Activated gamma-delta T cell treated with Interleukin-2 at 50 U/mL for 16 hours (primary cell): Measurements from ENCODE around the gene FAM13C.

Experiments used
- DNase-seq: peaks from one replicate; pipeline ENCODE4 v3.0.0-alpha.2; 2020

FAM13C gene

DNA sequence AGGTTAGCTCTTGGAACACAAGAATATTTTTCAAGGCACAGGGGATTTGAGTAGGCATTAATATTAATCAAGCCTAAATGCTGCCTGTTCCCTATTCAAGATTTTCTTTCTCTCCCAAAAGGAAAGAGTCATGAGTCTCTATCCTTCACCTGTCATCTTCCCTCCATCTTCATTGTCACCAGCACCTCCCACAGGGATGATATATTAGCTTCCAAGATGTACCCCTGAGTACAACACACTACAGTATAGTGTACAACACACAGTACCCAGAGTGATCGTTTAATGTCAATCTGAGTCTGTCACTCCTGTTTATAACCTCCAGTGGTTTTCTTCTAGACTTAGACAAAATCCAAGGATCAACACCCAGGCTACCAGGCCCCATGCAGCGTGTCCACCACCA lies 50.1 kb downstream of the FAM13C start:
- no peak for DNase-seq

DNA sequence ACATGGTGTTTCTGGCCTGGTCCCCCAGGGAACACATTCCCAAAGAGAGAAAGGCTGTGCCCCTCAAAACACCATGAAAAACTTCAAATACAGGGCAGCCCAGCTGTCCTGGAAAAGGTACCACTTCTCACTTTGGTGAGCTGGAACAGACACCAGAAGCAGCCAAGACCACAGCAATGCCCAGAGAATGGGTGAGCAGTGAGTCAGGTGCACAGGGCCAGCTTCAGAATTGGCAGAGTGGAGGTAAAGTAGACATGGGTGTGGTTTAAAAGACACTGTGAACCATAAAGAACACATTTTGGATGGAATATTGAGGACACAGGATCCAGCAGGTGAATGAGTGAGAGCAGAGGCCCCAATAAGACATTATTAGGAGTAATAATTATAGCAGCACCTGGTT lies 51.3 kb downstream of the FAM13C start:
- no peak for DNase-seq

DNA sequence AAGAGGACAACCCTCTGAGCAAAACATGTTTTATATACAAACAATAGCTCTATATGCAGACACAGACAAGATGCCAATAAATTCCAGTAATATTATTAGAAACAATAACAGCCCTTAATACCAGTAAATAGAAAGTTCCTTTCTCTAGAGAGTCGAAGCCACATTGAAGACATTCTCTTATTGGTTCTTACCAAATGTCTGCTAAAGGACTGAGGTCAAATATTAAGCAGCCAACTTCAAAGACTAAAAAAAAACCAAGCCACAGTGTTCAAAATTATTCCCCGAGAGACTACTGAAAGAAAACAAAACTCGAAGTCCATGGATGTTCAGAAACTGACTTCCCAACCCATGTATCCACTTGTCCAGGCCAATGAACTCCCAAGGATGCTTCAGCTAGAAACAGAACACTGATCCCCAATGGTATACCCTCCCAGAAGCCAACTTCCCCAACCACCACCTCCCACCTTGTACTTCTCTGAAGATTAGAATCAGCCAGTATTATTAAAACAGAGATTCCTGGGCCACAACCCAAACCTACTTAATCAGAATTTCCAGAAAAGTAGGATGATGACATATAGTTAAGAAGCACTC lies 51.9 kb downstream of the FAM13C start:
- no peak for DNase-seq

DNA sequence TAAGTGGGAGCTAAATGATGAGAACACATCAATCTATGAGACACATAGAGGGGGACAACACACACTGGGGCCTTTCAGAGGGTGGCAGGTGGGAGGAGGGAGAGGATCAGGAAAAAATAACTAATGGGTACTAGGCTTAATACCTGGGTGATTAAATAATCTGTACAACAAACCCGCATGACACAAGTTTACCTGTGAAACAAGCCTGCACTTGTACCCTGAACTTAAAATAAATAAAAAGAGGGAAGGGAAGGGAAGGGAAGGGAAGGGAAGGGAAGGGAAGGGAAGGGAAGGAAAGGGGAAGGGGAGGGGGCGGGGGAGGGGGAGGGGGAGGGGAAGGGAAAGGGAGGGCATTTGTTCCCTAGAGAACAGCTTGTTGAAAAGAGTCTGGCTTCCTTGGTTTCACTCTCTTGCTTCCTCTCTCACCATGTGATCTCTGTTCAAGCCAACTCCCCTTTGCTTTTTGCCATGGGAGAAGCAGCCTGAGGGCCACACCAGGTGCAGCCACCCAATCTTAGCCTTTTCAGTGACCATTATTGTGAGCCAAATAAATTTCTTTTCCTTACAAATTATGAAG lies 57.7 kb downstream of the FAM13C start:
- DNase-seq: no peak

DNA sequence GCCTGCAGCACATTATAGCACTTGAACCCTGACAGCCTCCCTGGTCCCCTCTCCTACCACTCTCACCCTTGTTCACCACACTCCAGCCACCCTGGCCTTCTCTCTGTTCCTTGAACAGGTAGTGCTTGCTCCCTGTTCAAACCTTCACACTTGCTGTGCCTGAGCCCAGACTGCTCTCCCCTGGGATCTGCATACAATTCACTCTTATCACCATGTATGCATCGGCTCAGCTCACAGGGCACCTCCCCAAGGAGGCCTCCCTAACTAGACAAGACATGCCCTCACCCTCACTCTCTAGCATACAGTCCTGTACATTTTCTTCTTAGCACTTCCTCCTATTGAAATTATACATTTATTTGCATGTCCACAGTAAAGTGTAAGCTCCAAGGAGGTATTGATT lies 59.3 kb downstream of the FAM13C start:
- no peak for DNase-seq

DNA sequence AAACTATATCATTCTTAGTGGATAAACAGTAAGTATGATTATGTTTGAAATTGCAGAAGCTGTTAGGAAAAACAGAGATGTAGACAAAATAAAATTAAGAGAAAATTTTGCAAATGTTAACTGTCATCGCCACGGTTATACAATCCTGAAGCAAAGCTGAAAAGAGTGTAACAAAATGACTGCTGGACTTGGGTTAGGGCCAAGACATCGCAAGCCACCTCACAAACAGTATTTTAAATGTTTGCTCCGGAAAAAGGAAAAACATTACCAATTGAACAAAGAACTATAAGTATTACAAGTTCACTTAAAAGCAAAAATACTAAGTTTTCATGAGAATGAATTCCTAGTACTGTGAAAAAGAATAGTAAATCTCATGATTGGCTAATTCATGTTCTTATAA lies 60.0 kb downstream of the FAM13C start:
- no peak for DNase-seq

DNA sequence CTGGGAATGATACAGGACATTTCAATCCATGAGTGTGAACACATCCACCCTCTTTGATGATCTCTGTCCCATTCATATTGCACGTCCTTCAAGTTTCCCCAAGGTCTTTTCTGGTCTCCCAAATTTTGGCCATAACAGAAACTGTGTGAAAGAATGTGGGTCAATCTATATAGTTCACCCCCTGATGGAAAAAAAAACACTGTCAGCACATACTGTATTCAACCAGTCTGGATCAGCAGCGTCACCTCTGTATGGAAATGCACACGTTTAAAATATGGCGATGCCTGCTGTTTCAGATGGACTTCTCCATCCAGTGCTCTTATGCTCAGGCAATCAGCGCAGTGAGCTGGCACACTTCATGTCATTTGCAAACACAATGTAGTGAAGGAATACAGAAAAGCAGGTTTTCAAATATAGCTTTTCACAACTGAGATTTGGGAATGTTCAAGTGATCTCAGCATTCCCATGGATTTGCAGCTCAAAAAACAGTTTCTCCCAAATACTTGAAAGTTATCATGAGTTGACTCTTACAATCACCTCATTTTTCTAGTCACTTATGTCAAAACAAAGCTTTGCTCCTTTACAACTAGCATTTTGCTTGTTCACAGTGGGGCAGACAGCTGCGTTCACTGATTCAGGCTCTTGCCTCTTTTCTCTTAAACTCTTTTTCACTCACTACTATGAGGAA lies 61.1 kb downstream of the FAM13C start:
- DNase-seq: no peak

DNA sequence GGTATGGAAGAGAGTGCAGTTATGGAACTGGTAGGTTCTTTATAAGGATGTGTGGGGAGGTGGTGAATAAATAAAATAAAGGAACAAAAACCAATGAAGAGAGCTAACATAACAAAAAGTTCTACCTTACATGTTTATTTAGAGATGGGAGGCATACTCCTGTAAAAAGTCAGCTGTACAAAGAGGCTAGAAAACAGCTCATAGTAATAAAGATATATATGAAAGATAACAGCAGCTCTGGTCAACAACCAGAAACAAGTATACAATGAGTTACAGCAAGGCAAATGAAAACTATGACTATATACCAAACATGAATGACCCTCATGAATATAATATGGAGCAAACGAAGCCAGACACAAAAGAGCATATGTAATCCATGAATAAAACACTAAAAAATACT lies 62.0 kb downstream of the FAM13C start:
- DNase-seq: no peak

DNA sequence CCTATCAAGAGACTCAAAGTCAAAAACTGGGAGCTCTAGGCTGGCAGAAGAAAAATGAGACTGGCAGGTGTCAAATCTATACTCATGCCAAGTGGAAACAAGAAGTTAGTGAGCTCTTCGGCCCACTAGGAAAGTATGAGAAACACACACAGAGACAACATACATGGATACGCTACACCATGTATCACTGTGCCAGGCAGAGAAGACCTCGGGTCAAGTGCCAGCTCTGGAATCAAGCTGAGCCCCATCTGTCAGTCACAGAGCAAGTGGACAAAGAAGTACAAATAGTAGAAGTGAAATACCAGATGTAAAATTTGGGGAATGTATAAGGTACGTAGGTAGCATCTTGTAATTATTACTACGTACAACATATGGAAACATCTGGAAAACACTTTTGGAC lies 62.4 kb downstream of the FAM13C start:
- no peak for DNase-seq

DNA sequence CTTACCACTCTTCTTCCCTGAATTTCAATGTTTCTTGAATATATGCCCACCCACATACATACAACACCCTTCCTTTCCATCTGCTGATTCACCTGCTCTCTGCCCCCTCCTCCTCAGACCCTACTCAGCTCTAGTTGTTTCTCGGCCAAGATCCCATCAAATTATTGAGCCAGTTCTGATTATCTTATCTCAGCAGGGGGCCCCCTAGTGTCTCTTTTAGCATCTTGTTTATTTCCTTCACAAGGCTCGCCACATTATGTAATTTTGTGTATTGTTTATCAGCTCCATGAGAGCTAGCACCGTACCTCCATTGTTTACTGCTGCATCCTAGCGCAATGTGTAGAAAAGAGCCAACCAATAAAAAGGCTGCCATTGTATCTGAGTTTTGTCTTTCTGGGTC lies 71.9 kb downstream of the FAM13C start:
- no peak for DNase-seq

DNA sequence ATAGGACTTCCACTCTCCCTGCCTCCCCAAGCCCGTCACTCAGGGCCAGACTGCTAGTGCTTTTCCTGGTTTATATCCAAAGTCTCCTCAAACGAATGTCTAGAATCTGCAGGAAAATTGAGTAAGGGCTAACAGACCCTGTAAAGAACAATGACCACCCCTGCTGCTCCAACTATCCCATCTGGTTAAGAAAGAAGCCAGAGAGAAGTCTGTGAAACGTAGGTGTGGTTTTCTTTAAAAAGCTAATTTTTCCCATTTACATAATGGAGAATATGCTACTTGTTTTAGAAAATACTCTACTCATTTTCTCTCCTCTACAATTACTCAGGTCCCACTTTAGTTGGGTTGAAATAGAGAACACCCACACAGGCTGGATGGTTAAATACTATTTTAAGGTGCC lies 72.5 kb downstream of the FAM13C start:
- DNase-seq: no peak

DNA sequence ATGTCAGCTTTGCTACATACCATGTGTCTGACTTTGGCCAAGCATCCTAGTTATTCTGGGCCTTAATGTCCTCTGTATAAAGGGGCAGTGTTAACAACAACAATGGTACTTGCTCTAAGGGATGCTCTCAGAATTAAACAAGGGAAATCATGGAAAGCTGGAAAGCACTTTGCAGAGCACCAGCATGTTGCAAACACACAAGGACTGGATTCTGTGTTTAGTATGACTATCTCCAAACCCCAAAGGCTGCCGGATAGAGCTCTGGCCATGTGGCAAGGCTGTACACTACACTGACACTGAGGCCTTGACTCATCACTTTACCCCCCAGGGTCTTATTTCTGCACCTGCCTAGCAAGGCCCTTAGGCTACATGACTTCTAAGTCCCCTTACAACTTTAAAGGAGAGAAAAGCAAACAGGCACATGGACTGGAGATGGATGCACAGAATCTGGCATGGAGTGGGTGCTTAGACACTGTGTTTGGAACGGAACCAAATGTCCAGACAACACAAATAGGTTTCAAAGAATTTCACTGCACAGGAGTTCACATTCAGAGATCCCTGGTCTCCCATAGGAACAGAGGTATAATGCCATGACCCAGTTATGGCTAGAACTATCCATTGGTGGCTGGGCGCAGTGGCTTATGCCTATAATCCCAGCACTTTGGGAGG lies 74.6 kb downstream of the FAM13C start:
- DNase-seq: no peak

DNA sequence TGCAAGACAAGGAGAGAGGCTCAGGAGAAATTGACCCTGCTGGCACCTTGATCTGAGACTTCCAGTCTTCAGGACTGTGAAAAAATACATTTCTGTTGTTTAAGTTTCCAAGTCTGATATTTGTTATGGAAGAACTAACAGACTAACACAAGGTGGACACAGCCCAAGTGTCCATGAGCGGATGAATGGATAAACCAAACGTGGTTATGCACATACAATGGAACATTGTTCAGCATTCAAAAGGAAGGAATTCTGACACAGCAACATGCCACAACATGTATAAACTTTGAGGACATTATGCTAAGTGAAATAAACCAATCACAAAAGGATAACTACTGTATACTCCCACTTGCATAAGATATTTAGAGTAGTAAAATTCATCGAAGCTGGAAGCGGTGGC lies 76.5 kb downstream of the FAM13C start:
- DNase-seq: no peak

DNA sequence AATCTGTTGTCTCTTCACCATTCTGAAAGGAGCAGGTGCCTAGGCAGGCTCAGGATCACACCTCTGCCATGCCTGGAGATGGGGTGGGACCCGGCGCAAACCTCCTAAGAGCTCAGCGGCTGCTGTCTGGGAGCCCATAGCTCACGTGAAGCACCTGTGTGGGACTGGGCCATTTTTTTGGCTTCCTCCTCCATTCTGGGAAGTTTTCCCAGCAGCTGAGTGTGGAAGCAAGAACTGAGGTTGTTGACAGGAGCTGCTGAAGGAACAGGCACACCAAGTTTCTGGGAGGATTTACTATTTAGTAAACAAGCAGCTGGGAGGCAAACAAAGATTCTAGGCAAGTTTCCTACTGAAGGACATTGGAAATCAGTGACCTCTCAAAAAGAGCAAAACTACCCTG lies 77.3 kb downstream of the FAM13C start:
- no peak for DNase-seq

DNA sequence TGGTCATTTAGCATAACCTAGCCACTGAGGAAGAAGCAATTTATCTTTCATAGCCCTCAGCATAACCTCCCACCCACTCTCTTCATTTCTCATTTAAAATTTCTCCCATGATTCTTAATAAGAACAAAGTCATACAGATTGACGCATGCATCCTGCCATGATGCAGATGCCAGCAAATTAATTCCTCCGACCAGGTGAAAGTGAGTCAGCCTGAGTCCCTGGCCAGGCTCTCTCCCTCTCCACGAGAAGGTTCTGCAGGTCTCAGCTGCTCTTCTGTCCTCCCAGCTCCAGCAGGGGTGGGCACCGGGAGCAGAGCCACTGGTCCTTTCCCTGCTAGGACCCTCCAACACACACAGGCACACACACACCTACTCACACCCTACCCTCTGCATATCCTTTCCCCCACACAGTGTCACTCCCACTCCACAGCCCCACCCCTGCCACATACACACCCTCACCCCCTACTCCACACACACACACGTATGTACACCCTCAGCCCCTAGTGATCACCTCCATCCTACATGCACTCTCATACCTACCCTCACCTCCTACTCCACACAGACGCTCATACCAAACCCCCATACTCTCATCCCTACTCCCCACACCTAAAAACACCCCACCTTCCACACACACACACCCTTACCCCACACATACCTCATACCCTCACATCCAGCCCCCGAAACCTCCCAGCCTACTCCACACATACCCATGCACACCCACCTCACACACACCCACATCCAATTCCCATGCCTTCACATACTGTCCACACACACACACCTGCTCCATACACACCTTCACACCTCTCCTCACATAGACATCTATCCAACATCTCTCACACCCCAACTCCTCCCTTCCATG lies 78.0 kb downstream of the FAM13C start:
- DNase-seq: no peak

DNA sequence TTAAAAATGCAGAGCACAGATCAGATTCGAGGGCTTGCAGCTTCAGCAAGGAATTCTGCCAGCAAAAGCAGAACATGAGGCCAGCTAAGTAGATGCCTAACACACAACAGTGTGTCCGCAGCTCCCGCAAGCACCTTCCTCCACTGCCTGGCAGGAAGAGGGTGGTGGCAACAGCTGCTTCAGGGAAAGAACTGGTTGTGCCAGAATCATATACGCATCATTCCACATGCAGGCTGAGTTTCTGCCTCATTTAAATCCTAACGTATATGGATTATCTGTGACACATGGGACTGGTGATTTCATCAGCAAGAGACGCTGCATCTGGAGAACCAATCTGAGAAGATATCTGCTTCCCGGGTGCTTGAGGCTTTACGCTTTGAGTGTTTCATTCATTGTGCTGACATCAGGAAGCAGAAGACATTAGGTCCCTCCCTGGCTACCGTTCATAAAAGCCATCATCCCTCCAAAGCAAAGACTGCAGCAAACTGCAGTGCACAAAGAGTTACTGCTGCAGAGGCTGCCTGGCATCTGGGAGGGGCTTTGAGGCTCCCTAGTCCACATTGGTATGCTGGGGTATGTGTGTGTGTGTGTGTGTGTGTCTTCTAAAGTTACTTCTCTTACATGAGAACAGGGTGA lies 78.8 kb downstream of the FAM13C start:
- DNase-seq: no peak

DNA sequence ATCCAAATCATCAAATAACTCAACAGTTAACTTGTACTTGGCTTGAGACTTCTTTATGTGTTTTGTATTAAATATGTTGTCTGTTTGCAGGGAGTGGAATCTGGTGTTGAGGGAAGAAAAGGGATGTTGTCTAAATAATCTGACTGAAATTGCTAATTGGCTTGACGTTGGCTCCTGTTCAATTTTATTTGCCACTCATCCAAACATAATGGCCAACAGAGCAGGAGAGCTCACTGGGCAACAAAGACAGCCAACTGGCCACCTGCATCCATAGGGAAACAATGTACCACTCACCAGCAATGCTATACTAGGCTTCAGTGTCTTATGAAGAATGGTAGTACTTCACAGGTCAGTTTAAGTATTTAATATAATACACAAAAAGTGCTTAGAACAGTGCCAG lies 80.5 kb downstream of the FAM13C start:
- DNase-seq: no peak

DNA sequence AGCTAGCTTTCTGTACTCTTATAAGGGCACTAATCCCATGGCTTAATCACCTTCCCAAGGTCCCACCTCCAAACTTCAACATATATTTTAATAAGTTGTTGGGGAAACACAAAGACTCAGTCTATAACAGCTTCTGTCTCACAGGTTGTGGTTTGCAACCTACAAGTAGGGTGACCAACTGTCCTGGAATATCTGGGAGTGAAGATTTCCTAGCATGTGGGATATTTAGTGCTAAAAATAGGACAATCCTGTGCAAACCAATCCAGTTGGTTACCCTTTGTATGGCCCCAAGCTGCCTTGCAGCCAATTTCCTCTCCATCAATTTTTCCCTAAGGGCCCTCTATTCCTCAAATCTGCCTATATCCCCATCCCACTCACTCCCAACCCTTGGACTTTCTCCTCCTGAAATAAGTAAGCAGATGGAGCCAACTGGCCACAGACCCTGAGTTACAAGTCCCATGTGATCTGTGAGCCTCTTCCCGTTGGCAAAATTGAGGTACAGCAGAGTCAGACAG lies 82.3 kb downstream of the FAM13C start:
- DNase-seq: no peak

DNA sequence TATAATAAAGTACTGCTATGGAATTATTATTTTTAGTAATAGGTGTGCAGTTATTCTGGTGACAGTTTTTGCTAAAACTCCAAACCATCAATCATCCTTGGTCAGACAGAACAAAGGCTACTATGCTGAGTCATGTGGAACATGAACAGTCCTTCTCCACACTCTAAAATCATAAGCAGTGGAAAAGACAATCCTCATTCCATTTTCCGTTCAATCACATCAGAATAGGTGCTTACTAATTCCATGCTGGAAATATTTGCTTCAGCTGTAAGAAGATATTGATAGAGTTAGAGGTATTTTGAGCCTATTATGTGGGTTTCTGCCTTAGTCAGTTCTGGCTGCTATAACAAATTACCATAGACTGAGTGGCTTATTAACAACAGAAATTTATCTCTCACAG lies 82.9 kb downstream of the FAM13C start:
- no peak for DNase-seq

DNA sequence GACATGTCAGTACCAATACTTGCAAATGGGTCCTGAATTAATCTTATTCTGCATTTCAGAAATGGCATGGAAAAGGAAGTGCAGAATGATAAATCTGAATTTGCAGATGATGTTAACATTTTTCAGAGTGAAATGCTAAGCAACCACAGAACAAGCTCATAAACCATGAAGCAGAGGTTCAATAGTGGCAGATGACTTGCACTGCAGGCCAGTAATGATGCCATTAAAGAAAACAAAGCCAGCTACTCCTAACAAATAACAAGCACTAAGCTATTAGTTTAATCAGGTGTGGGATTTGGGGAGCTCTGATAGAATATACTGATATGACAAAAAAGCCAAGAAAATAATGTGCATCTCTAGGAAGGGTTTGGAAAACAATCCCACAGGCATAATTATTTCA lies 85.4 kb downstream of the FAM13C start:
- no peak for DNase-seq

DNA sequence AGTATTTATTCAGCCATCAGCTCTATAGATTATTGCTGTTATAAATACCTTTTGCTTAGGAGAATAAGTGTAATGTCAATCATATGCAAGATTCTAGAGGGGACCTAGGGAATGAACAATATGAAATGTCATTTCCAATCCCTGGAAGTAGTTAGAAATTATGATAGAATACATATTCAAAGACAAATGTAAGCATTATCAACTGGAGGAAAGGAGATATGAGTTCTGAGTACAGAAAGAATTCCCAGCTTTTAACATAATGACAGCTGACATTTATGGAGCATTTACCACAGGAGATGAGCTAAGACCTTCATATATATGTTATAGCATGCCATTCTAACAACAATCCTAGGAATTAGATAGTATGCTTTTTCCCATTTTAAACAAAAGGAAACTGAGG lies 86.2 kb downstream of the FAM13C start:
- no peak for DNase-seq

DNA sequence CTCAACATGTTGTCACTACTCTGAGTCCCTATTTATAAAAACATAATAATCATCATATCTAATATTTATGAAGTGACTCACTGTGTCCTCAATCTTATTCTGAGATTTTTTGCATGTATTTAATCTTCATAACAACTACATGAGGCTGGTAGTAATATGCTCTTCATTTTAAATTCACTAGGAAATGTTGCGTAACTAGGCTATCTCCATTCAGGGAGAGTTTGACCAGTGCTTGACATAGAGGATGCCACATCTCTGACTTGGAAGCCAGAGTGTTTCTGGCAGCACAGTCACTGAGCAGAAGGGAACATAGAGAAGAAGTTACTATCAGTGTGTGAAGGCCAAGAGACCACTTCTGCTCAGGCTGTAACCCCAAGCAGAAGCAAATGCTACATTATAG lies 88.9 kb downstream of the FAM13C start:
- no peak for DNase-seq

DNA sequence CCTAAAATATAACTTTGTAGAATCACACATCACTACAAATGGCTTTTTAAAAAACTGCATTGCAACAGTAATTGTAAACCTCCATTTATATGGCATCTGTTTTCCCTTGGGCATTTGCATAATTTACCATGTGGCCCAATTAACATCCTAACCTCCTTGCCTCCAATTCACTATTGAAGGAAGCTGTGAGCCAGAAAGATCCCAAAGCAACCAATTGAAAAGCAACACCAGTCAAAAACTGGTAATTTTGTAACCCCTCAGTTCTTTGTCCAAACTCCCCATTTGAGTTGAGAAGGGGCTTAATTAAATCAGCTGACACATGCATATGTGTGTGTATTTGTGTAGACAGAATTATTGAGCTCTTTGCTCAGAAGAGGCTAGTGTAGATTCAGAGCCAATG lies 90.3 kb downstream of the FAM13C start:
- DNase-seq: no peak
